ENCODE measurements around the gene PTGIR. TPM values are rescaled to one million over a fixed set of nuclear protein-coding genes. Genes with fewer than 3 reads are reported as not detected.

PTGIR gene
- total and polyA plus RNA-seq, 2 donors (not counting 1 experiment from before 2014, with no cell fraction given): 16.5 to 27.8 TPM

- H3K79me2 ChIP-seq (ENCODE audit: control insufficient read depth, insufficient read depth, low read length): no peaks in the 10 kb centered on the region
- no peaks in the 10 kb centered on the region for H3K27me3 ChIP-seq (ENCODE audit: control insufficient read depth, insufficient read depth, low read length)
- H3K4me3 ChIP-seq (replicated peaks in 1 of 4; ENCODE audit: control extremely low read depth in 1 of 4, insufficient read depth in 1 of 4, low read depth in 3 of 4, low read length in 4 of 4): no peak overlapping the region
- H3K4me1 ChIP-seq (ENCODE audit: control insufficient read depth, extremely low read depth, insufficient read depth, low read length): peaks cover 5% of the 10 kb centered on the region
- no peak for DNase-seq (ENCODE audit: low read depth in 2 of 2)
- no peak for TF ChIP-seq EZH2 (IDR thresholded peaks at IDR 0.05; ENCODE audit: low read length, missing control alignments)
- no peak for TF ChIP-seq CTCF (conservative IDR thresholded peaks at IDR 0.05 in 1 of 2, IDR thresholded peaks at IDR 0.05 in 1 of 2; ENCODE audit: low read depth in 1 of 2, low read length in 2 of 2)
- H2AFZ ChIP-seq (ENCODE audit: low read length): no peak overlapping the region
- H4K20me1 ChIP-seq (ENCODE audit: control insufficient read depth, extremely low read depth, insufficient read depth, low read length): no peaks in the 10 kb centered on the region
- no peak overlapping the region for H3K4me2 ChIP-seq (ENCODE audit: extremely low read depth, insufficient read depth, low read length)
- no peaks in the 10 kb centered on the region for H3K36me3 ChIP-seq (ENCODE audit: control insufficient read depth, insufficient read depth, low read length)
- H3K9ac ChIP-seq (ENCODE audit: insufficient read depth, low read length): no peak overlapping the region
- no peak overlapping the region for H3K27ac ChIP-seq (ENCODE audit: insufficient read depth, low read length)
- H3K9me3 ChIP-seq (ENCODE audit: control insufficient read depth, insufficient read depth, low read depth, low read length): no peaks in the 10 kb centered on the region
Observed at GRCh38 chr19:46665072-46665471, 40.2 kb upstream of the PTGIR start.

DNA sequence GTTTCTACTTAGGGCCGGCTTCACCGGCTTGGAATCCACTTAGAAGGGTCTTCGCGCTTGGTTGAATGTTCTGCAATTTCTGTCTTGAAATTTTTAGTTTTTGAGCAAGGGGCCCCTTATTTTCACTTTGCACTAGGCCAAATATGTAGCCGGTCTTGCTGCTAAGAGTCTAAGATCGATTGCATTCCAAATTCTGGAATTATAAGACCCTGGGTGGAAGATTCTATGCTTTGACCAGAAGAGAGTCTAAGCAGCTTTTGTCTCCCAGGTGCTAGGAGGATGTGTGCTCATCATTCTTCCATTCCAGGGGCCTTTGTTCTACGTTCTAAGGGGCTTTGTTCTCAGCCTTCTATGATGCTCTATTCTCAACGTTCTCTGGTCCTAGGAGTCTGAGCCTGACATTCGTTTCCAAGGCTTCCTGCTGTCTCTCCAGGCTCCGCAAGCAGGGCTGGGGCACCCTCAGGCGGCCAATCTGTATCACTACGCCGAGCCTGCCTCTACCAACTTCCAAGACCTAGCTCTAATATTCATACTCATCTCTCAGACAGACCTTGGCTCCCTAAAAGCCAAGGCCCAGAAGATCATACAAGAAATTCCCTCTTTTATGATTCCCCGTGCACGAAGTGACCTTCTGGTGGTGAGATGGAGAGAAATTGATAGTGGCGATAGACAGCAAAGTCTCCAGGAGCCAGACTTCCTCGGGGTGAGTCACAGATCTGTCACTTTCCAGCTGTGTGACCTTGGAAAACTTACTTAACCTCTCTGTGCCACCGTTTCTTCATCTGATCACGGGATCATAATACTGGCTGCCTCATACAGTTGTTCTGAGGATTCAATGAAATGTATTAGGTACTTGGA, 37.1 kb upstream of the PTGIR start:
- peak overlapping the region; percentile 12 to 59 (median 34) for H3K4me3 ChIP-seq (replicated peaks in 1 of 4; ENCODE audit: control extremely low read depth in 1 of 4, insufficient read depth in 1 of 4, low read depth in 3 of 4, low read length in 4 of 4)
- no peak overlapping the region for H3K9ac ChIP-seq (ENCODE audit: insufficient read depth, low read length)
- H2AFZ ChIP-seq (ENCODE audit: low read length): no peak overlapping the region
- H3K27ac ChIP-seq (ENCODE audit: insufficient read depth, low read length): peak overlapping the region; percentile 70
- no peaks in the 10 kb centered on the region for H3K9me3 ChIP-seq (ENCODE audit: control insufficient read depth, insufficient read depth, low read depth, low read length)
- no peaks in the 10 kb centered on the region for H3K27me3 ChIP-seq (ENCODE audit: control insufficient read depth, insufficient read depth, low read length)
- H4K20me1 ChIP-seq (ENCODE audit: control insufficient read depth, extremely low read depth, insufficient read depth, low read length): no peaks in the 10 kb centered on the region
- peaks cover 5% of the 10 kb centered on the region for H3K4me1 ChIP-seq (ENCODE audit: control insufficient read depth, extremely low read depth, insufficient read depth, low read length)
- peak; percentile 84 to 91 for DNase-seq (ENCODE audit: low read depth in 2 of 2)
- no peaks in the 10 kb centered on the region for H3K79me2 ChIP-seq (ENCODE audit: control insufficient read depth, insufficient read depth, low read length)
- H3K4me2 ChIP-seq (ENCODE audit: extremely low read depth, insufficient read depth, low read length): peak overlapping the region; percentile 76
- TF ChIP-seq EZH2 (IDR thresholded peaks at IDR 0.05; ENCODE audit: low read length, missing control alignments) (no peak), CTCF (conservative IDR thresholded peaks at IDR 0.05 in 1 of 2, IDR thresholded peaks at IDR 0.05 in 1 of 2; ENCODE audit: low read depth in 1 of 2, low read length in 2 of 2) (peak; percentile 89 to 96)
- no peaks in the 10 kb centered on the region for H3K36me3 ChIP-seq (ENCODE audit: control insufficient read depth, insufficient read depth, low read length)

DNA sequence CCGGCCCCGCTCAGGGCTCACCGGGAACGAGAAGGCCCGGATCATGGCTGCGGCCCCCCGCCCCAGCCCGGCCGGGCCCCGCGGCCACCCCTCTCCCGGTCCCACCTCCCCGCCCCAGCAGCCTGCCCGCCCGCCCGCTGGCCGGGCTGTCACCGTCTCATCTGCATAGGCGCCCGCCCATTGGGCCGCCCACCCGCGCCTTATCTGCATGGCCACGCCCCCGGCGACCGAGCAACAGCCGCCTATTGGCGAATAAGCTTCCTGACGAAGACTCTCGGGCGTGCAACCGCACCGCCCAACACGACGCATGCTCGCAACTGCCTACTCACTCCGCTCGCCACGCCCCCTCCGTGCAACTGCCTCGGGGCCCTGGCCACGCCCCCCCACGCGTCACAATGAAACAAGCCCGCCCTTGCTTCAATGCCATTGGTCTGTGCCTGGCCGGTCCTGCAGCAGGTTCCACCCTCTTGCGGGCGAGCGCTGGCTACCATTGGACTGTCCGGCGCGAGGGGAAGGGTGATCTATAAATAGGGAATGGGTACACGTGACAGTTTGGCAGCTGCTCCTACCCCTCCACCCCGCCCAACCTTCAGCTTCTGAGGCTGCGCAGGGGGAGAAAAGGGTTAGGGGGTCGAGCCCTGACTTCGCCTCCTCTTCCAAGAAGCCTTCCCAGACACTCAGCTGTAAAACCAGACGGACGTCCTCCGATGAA, 36.3 kb upstream of the PTGIR start, which contains the start of gene DACT3:
Gene DACT3 (minus strand): TSS at position 163 of the 712 bp plus-strand sequence. CDS start 118 bp downstream, at position 45.
- Histone ChIP-seq H3K9me3 (ENCODE audit: control insufficient read depth, insufficient read depth, low read depth, low read length) (no peaks in the 10 kb centered on the region), H3K27ac (ENCODE audit: insufficient read depth, low read length) (peak within 1 kb of the TSS; percentile 70), H2AFZ (ENCODE audit: low read length) (no peak within 1 kb of the TSS), H3K36me3 (ENCODE audit: control insufficient read depth, insufficient read depth, low read length) (no peaks in the 10 kb centered on the region), H3K79me2 (ENCODE audit: control insufficient read depth, insufficient read depth, low read length) (no peaks in the 10 kb centered on the region), H3K27me3 (ENCODE audit: control insufficient read depth, insufficient read depth, low read length) (no peaks in the 10 kb centered on the region), H4K20me1 (ENCODE audit: control insufficient read depth, extremely low read depth, insufficient read depth, low read length) (no peaks in the 10 kb centered on the region), H3K4me3 (replicated peaks in 1 of 4; ENCODE audit: control extremely low read depth in 1 of 4, insufficient read depth in 1 of 4, low read depth in 3 of 4, low read length in 4 of 4) (peak within 1 kb of the TSS; percentile 38 to 80 (median 62)), H3K4me1 (ENCODE audit: control insufficient read depth, extremely low read depth, insufficient read depth, low read length) (peaks cover 5% of the 10 kb centered on the region), H3K9ac (ENCODE audit: insufficient read depth, low read length) (peak within 1 kb of the TSS; percentile 56), H3K4me2 (ENCODE audit: extremely low read depth, insufficient read depth, low read length) (peak within 1 kb of the TSS; percentile 97)
- peak; percentile 100 for DNase-seq (ENCODE audit: low read depth in 2 of 2)
- no peak for TF ChIP-seq CTCF (conservative IDR thresholded peaks at IDR 0.05 in 1 of 2, IDR thresholded peaks at IDR 0.05 in 1 of 2; ENCODE audit: low read depth in 1 of 2, low read length in 2 of 2)
- no peak for TF ChIP-seq EZH2 (IDR thresholded peaks at IDR 0.05; ENCODE audit: low read length, missing control alignments)
